IMR-90 (cell line): ENCODE data around the gene FABP7. TPM values are rescaled to one million over a fixed set of nuclear protein-coding genes. Genes with fewer than 3 reads are reported as not detected.

Source experiments
- ATAC-seq: fragments of 200-7000 bp; cut with Tn5 transposase; 2 replicates; pipeline ENCODE4 v1.9.1; 2020; ENCODE audit warnings: low read depth, mild to moderate bottlenecking, moderate library complexity
- Bru-seq: library from RNA; stranded (reverse); fragments of 400-500 nt; gene quantifications from one replicate; lab custom pipeline; 2021; lab: Mats Ljungman, UMichigan
- BruChase-seq, 2 experiments: library from RNA; stranded (reverse); fragments of 400-500 nt; gene quantifications; one replicate each; lab custom pipeline; 2021; lab: Mats Ljungman, UMichigan
- BruUV-seq: library from RNA; stranded (reverse); fragments of 400-500 nt; replicated peaks from 2 replicates; lab custom pipeline; 2021; lab: Mats Ljungman, UMichigan
- CTCF ChIA-PET: fragments of 300-600 bp; formaldehyde crosslinking; extraction: SDS; loops from one replicate; lab custom pipeline; 2021; ENCODE audit warnings: antibody characterized with exemption; lab: Yijun Ruan, JAX
- POLR2A ChIA-PET: fragments of 300-600 bp; sonication (Branson Sonifier 250); formaldehyde crosslinking; loops from one replicate; lab custom pipeline; 2022; ENCODE audit warnings: antibody characterized with exemption; ENCODE audit not compliant: unreplicated experiment; lab: Charles Lee
- DNase-seq: peaks from one replicate; pipeline ENCODE4 v3.0.0; 2013
- H2AFZ ChIP-seq: replicated peaks from 2 replicates; pipeline ENCODE3; 2013; ENCODE audit warnings: low read length, mild to moderate bottlenecking; ENCODE audit not compliant: poor library complexity
- H2AK5ac ChIP-seq: 2 replicates; pipeline ENCODE4 v1.6.1; 2013; ENCODE audit warnings: low read depth, low read length, inconsistent platforms
- H2AK9ac ChIP-seq: replicated peaks from 2 replicates; pipeline ENCODE3; 2013; ENCODE audit warnings: mild to moderate bottlenecking, low read depth, low read length, moderate library complexity; ENCODE audit not compliant: poor library complexity
- H2BK120ac ChIP-seq: 2 replicates; pipeline ENCODE4 v1.6.1; 2013; ENCODE audit warnings: low read depth, low read length, inconsistent platforms
- H2BK15ac ChIP-seq: 3 replicates; pipeline ENCODE4 v1.6.1; 2013; ENCODE audit warnings: low read depth, low read length, inconsistent platforms
- H2BK20ac ChIP-seq: 2 replicates; pipeline ENCODE4 v1.6.1; 2013; ENCODE audit warnings: low read depth, mild to moderate bottlenecking, inconsistent platforms, low read length, moderate library complexity
- H2BK5ac ChIP-seq: 2 replicates; pipeline ENCODE4 v1.6.1; 2013; ENCODE audit warnings: mild to moderate bottlenecking, low read depth, low read length, inconsistent platforms; ENCODE audit not compliant: poor library complexity, severe bottlenecking
- H3K14ac ChIP-seq: replicated peaks from 2 replicates; pipeline ENCODE4 v1.6.1; 2013; ENCODE audit warnings: low read depth, low read length, inconsistent platforms
- H3K18ac ChIP-seq: 2 replicates; pipeline ENCODE4 v1.6.1; 2013; ENCODE audit warnings: low read depth, low read length, control low read depth
- H3K23ac ChIP-seq: 2 replicates; pipeline ENCODE4 v1.6.1; 2013; ENCODE audit warnings: low read depth, low read length, inconsistent platforms
- H3K27ac ChIP-seq: 2 replicates; pipeline ENCODE4 v1.5.1; 2013; ENCODE audit warnings: mild to moderate bottlenecking, control low read depth, low read length; ENCODE audit not compliant: insufficient read depth
- H3K27me3 ChIP-seq: 2 replicates; pipeline ENCODE4 v1.6.1; 2013; ENCODE audit warnings: low read length; ENCODE audit not compliant: control insufficient read depth, insufficient read depth
- H3K36me3 ChIP-seq: 2 replicates; pipeline ENCODE4 v1.6.1; 2013; ENCODE audit warnings: low read length, mixed read lengths; ENCODE audit not compliant: control insufficient read depth, insufficient read depth
- H3K4ac ChIP-seq: 2 replicates; pipeline ENCODE4 v1.6.1; 2013; ENCODE audit warnings: low read depth, low read length, inconsistent platforms
- H3K4me1 ChIP-seq: 2 replicates; pipeline ENCODE4 v1.6.1; 2013; ENCODE audit warnings: low read length, mixed read lengths; ENCODE audit not compliant: control insufficient read depth, insufficient read depth
- H3K4me2 ChIP-seq: 2 replicates; pipeline ENCODE4 v1.6.1; 2013; ENCODE audit warnings: low read depth, mild to moderate bottlenecking, control low read depth, low read length, moderate library complexity
- H3K4me3 ChIP-seq: 2 replicates; pipeline ENCODE4 v1.5.1; 2013; ENCODE audit warnings: low read depth, mild to moderate bottlenecking, control low read depth, low read length, moderate library complexity; ENCODE audit not compliant: insufficient read depth
- H3K56ac ChIP-seq: 2 replicates; pipeline ENCODE4 v1.6.1; 2013; ENCODE audit warnings: low read length, inconsistent platforms; ENCODE audit not compliant: insufficient read depth; ENCODE audit errors: extremely low read depth
- H3K79me1 ChIP-seq, 2 experiments: 2 replicates each; pipeline ENCODE4 v1.6.1; 2013; ENCODE audit warnings: low read length in 2 of 2, inconsistent platforms in 1 of 2, low read depth in 1 of 2
- H3K9ac ChIP-seq: 2 replicates; pipeline ENCODE4 v1.6.1; 2013; ENCODE audit warnings: low read depth, low read length, control low read depth
- H3K9me1 ChIP-seq: 2 replicates; pipeline ENCODE4 v1.6.1; 2013; ENCODE audit warnings: low read length, inconsistent platforms; ENCODE audit not compliant: insufficient read depth
- H3K9me3 ChIP-seq: 2 replicates; pipeline ENCODE4 v1.6.1; 2013; ENCODE audit warnings: low read length; ENCODE audit not compliant: control insufficient read depth, insufficient read depth
- H4K20me1 ChIP-seq: 2 replicates; pipeline ENCODE4 v1.6.1; 2013; ENCODE audit warnings: low read length, inconsistent platforms; ENCODE audit not compliant: insufficient read depth
- H4K5ac ChIP-seq: 2 replicates; pipeline ENCODE4 v1.6.1; 2013; ENCODE audit warnings: mild to moderate bottlenecking, low read depth, low read length, control low read depth
- H4K8ac ChIP-seq, 2 experiments: 2 replicates each; pipeline ENCODE4 v1.6.1; 2013; ENCODE audit warnings: low read depth in 2 of 2, low read length in 2 of 2, control low read depth in 1 of 2, inconsistent platforms in 1 of 2
- H4K91ac ChIP-seq: 2 replicates; pipeline ENCODE4 v1.6.1; 2013; ENCODE audit warnings: low read depth, low read length, inconsistent platforms; ENCODE audit not compliant: insufficient read depth
- BHLHE40 ChIP-seq: fragments of 150-350 bp; IDR thresholded peaks from 2 replicates; pipeline ENCODE4 v1.6.1; 2016; ENCODE audit warnings: mild to moderate bottlenecking, low read depth, low read length
- CEBPB ChIP-seq: IDR thresholded peaks from 2 replicates; pipeline ENCODE4 v1.6.1; 2012; ENCODE audit warnings: low read depth, low read length, improper control_type of control experiment
- CTCF ChIP-seq: conservative IDR thresholded peaks from 2 replicates; pipeline ENCODE4 v1.5.1; 2012; ENCODE audit warnings: mild to moderate bottlenecking, low read depth, low read length, improper control_type of control experiment
- ELK1 ChIP-seq: fragments of 150-350 bp; IDR thresholded peaks from 2 replicates; pipeline ENCODE4 v1.6.1; 2016; ENCODE audit warnings: low read depth, mild to moderate bottlenecking, low read length, moderate library complexity, borderline replicate concordance
- FOS ChIP-seq: fragments of 150-350 bp; IDR thresholded peaks from 2 replicates; pipeline ENCODE4 v1.6.1; 2016; ENCODE audit warnings: low read depth, low read length
- MAFK ChIP-seq: IDR thresholded peaks from 2 replicates; pipeline ENCODE4 v1.6.1; 2012; ENCODE audit warnings: low read depth, low read length, improper control_type of control experiment
- MAZ ChIP-seq: IDR thresholded peaks from 2 replicates; pipeline ENCODE4 v1.6.1; 2012; ENCODE audit warnings: low read depth, mild to moderate bottlenecking, low read length, improper control_type of control experiment, moderate library complexity, borderline replicate concordance
- MXI1 ChIP-seq: IDR thresholded peaks from 2 replicates; pipeline ENCODE4 v1.6.1; 2012; ENCODE audit warnings: low read depth, mild to moderate bottlenecking, low read length, moderate library complexity, borderline replicate concordance
- NFE2L2 ChIP-seq: fragments of 150-350 bp; IDR thresholded peaks from 2 replicates; pipeline ENCODE4 v1.6.1; 2016; ENCODE audit warnings: low read depth, mild to moderate bottlenecking, low read length
- POLR2A ChIP-seq: IDR thresholded peaks from 2 replicates; pipeline ENCODE4 v1.6.1; 2012; ENCODE audit warnings: mild to moderate bottlenecking, low read depth, low read length
- RAD21 ChIP-seq: IDR thresholded peaks from 2 replicates; pipeline ENCODE4 v1.6.1; 2012; ENCODE audit warnings: low read length, improper control_type of control experiment
- RCOR1 ChIP-seq: IDR thresholded peaks from 2 replicates; pipeline ENCODE4 v1.6.1; 2012; ENCODE audit warnings: mild to moderate bottlenecking, low read length, improper control_type of control experiment; ENCODE audit not compliant: insufficient replicate concordance
- SMC3 ChIP-seq: fragments of 150-350 bp; IDR thresholded peaks from 2 replicates; pipeline ENCODE4 v1.6.1; 2016; ENCODE audit warnings: low read depth, mild to moderate bottlenecking, antibody characterized with exemption, low read length, moderate library complexity
- USF2 ChIP-seq: fragments of 150-350 bp; IDR thresholded peaks from 2 replicates; pipeline ENCODE4 v1.6.1; 2017; ENCODE audit warnings: mild to moderate bottlenecking, antibody characterized with exemption, low read length, low read depth
- WGBS, 2 experiments: methylation state at CpG; one replicate each; pipeline versions ENCODE4 v1.1.5 to v1.1.7; 2013; ENCODE audit warnings: missing lambda C conversion rate in 2 of 2; ENCODE audit not compliant: insufficient read length in 1 of 2; ENCODE audit errors: extremely low coverage in 2 of 2; 5-methylcytosine and 5-hydroxymethylcytosine counted together
- dilution Hi-C: fragments of 300-500 bp; cut with HindIII; formaldehyde crosslinking; loops from one replicate; pipeline ENCODE4 v1.14.3; 2018; ENCODE audit warnings: low sequenced_read_pairs; ENCODE audit not compliant: unreplicated experiment
- in situ Hi-C: fragments of 300-500 bp; cut with MboI; formaldehyde crosslinking; loops from 3 replicates; pipeline ENCODE4 v1.14.3; 2019; ENCODE audit warnings: low sequenced_read_pairs, inconsistent platforms, mixed read lengths
- intact Hi-C: fragments of 100-400 bp; cut with micrococcal nuclease; formaldehyde crosslinking; loops from 2 replicates; pipeline ENCODE4 v1.10.0; 2022
- long read RNA-seq: library from polyadenylated mRNA; unstranded; transcript quantifications from one replicate; pipeline ENCODE4 v2.0.0, GENCODE V29; 2021; ENCODE audit not compliant: unreplicated experiment
- polyA plus RNA-seq, 3 experiments: library from polyadenylated mRNA; depleted of rRNA; stranded (reverse); fragments of >200 nt; gene quantifications; 2 replicates each; pipeline ENCODE4 v1.2.3, GENCODE V29; 2012; ENCODE audit warnings: low replicate concordance in 1 of 3
- total RNA-seq: library from RNA; depleted of rRNA; stranded (reverse); fragments of >200 nt; gene quantifications from 2 replicates; pipeline ENCODE4 v1.2.3, GENCODE V29; 2012; rRNA removed

Gene FABP7
- total RNA-seq (not detected in 2 replicates), polyA plus RNA-seq (2012; rRNA removed) (not detected in 2 replicates), Bru-seq, nascent RNA (not detected), BruChase-seq, experiment 1, labeled RNA remaining after a 6-hour chase (not detected), BruChase-seq, experiment 2, labeled RNA remaining after a 2-hour chase (not detected)
- polyA plus RNA-seq (2012; cell fraction: cytosol; rRNA removed), result not detected in 2 replicates
- not detected in 2 replicates for polyA plus RNA-seq (2012; cell fraction: nucleus; rRNA removed; ENCODE audit: low replicate concordance)
- long read RNA-seq, result 0 reads

- H3K79me1 ChIP-seq, result no peaks in the 10 kb centered on the region
- DNase-seq, result no peak
- POLR2A ChIA-PET, result no interaction called here
Observed at GRCh38 chr6:122779667-122780066, at the start of gene FABP7. Gene FABP7, plus strand, starts transcription at chr6:122779716. Its CDS starts 79 bp downstream, at chr6:122779795.

More at GRCh38 chr6:122779667-122780066, at the start of gene FABP7:
- Histone ChIP-seq H3K9ac (no peak within 1 kb of the TSS), H3K4me2 (no peak within 1 kb of the TSS), H2AK5ac (no peak within 1 kb of the TSS), H3K9me3 (no peaks in the 10 kb centered on the region), H4K8ac (no peak within 1 kb of the TSS), H3K14ac (no peak within 1 kb of the TSS), H2BK5ac (no peak within 1 kb of the TSS), H2BK15ac (no peak within 1 kb of the TSS), H2AFZ (no peak within 1 kb of the TSS), H3K4ac (no peak within 1 kb of the TSS), H3K18ac (no peak within 1 kb of the TSS), H3K27me3 (peaks cover 4% of the 10 kb centered on the region; the same call in 1 of the 2 replicates), H4K20me1 (no peaks in the 10 kb centered on the region), H3K9me1 (no peaks in the 10 kb centered on the region), H3K56ac (no peak within 1 kb of the TSS), H3K4me3 (no peak within 1 kb of the TSS), H2AK9ac (no peak within 1 kb of the TSS), H4K5ac (no peak within 1 kb of the TSS), H3K23ac (0 out of 2 replicates have a peak within 1 kb of the TSS, but pooled peaks have one; percentile 20), H2BK20ac (no peak within 1 kb of the TSS), H3K27ac (no peak within 1 kb of the TSS), H2BK120ac (no peak within 1 kb of the TSS), H3K36me3 (no peaks in the 10 kb centered on the region), H4K91ac (no peak within 1 kb of the TSS), H3K4me1 (no peaks in the 10 kb centered on the region)
- no peak for ATAC-seq
- no TSS peak for BruUV-seq
- WGBS, 2 experiments, result no CpG with 5 or more reads among the region's 3 CpGs
- TF ChIP-seq CTCF (no peak), POLR2A (no peak), CEBPB (no peak), MAFK (no peak), RAD21 (no peak), MXI1 (no peak), NFE2L2 (no peak), RCOR1 (no peak), USF2 (no peak), BHLHE40 (no peak), FOS (no peak), SMC3 (no peak), MAZ (no peak), ELK1 (no peak)
- dilution Hi-C loops, result no loop called here
- CTCF ChIA-PET, result no interaction called here
- intact Hi-C loops, result no loop called here
- in situ Hi-C loops, result no loop called here
